ENCODE measurements around the gene GRPR. TPM values are rescaled to one million over a fixed set of nuclear protein-coding genes. Genes with fewer than 3 reads are reported as not detected.

GRPR gene
- total and polyA plus RNA-seq, 10 of the 15 experiments (the other 5 are each of a cell fraction or from before 2014, with no cell fraction given) = 0.10 to 3.7 (median 0.21) TPM; not detected in 1

DNA sequence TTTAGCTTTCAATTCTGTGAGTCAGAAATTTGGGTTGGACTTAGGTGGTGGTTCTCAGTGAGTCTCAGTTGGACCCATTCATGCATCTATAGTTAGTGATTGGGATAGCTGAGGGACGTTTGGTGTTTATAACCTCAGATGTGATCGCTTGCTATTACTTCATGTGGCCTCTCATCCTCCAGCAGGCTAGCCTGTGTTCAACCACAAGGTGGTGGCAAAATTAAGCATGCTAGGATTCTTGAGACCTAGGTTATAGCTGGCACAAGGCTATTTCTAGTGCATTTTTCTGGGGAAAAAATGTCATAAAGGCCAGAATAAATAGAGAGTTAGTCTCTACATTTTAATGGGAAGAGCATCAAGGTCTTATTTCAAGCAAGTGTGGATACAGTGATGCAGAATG is 10.9 kb upstream of the GRPR start:
- Histone ChIP-seq H4K20me1 (ENCODE audit: control insufficient read depth, insufficient read depth) (no peaks in the 10 kb centered on the region), H3K9me3 (replicated peaks; ENCODE audit: control insufficient read depth, insufficient read depth, low read length) (peaks cover under 1% of the 10 kb centered on the region), H3K4me3 (no peak overlapping the region), H3K36me3 (ENCODE audit: control insufficient read depth in 2 of 2, insufficient read depth in 2 of 2, low read length in 1 of 2) (no peaks in the 10 kb centered on the region), H3K79me2 (ENCODE audit: control insufficient read depth, insufficient read depth, low read length) (no peaks in the 10 kb centered on the region), H3K9ac (ENCODE audit: control insufficient read depth, insufficient read depth, low read length) (no peak overlapping the region), H3K4me1 (ENCODE audit: control insufficient read depth, insufficient read depth, low read length) (peaks cover 4% of the 10 kb centered on the region; the same call in 1 of the 2 replicates), H3K27ac (ENCODE audit: control insufficient read depth, insufficient read depth) (no peak overlapping the region), H3K4me2 (ENCODE audit: control insufficient read depth, insufficient read depth) (no peak overlapping the region), H2AFZ (ENCODE audit: control insufficient read depth, low read depth, low read length) (no peak overlapping the region), H3K27me3 (replicated peaks in 1 of 2; ENCODE audit: control insufficient read depth in 2 of 2, insufficient read depth in 2 of 2, low read length in 1 of 2) (no peaks in the 10 kb centered on the region)
- ChIA-PET POLR2A (no interaction called here), CTCF (interaction anchor here (0.6 to 2.3 kb wide), 5 partner anchors 10 to 160 kb away, joined by 3 to 12 read pairs (median 4); partner anchors contain the start of gene GRPR), SMC1A (ENCODE audit: uncharacterized antibody, unreplicated experiment) (interaction anchor here (0.7 to 2.4 kb wide), 6 partner anchors 9 to 96 kb away, joined by 3 to 14 read pairs (median 4); partner anchors contain the start of gene GRPR), RAD21 (ENCODE audit: unreplicated experiment) (interaction anchor here (0.6 to 0.9 kb wide), 2 partner anchors 9 kb away, joined by 3 to 5 read pairs; no protein-coding TSS in a partner anchor)
- no peak for FAIRE-seq
- 21% methylated on average over 2 of the region's 2 CpGs for WGBS (ENCODE audit: insufficient coverage, insufficient replicate concordance, low lambda C conversion rate, missing lambda C conversion rate)
- intact Hi-C loops (cut with micrococcal nuclease; ENCODE audit: unreplicated experiment) (no loop called here), in situ Hi-C loops (cut with MboI) (no loop called here)
- no TSS peak for BruUV-seq (replicated peaks)
- ATAC-seq = no peak; the same call in 2 of the 3 replicates
- no peak for DNase-seq (ENCODE audit: low read depth, low spot score)
- TF ChIP-seq, protein P1, sequence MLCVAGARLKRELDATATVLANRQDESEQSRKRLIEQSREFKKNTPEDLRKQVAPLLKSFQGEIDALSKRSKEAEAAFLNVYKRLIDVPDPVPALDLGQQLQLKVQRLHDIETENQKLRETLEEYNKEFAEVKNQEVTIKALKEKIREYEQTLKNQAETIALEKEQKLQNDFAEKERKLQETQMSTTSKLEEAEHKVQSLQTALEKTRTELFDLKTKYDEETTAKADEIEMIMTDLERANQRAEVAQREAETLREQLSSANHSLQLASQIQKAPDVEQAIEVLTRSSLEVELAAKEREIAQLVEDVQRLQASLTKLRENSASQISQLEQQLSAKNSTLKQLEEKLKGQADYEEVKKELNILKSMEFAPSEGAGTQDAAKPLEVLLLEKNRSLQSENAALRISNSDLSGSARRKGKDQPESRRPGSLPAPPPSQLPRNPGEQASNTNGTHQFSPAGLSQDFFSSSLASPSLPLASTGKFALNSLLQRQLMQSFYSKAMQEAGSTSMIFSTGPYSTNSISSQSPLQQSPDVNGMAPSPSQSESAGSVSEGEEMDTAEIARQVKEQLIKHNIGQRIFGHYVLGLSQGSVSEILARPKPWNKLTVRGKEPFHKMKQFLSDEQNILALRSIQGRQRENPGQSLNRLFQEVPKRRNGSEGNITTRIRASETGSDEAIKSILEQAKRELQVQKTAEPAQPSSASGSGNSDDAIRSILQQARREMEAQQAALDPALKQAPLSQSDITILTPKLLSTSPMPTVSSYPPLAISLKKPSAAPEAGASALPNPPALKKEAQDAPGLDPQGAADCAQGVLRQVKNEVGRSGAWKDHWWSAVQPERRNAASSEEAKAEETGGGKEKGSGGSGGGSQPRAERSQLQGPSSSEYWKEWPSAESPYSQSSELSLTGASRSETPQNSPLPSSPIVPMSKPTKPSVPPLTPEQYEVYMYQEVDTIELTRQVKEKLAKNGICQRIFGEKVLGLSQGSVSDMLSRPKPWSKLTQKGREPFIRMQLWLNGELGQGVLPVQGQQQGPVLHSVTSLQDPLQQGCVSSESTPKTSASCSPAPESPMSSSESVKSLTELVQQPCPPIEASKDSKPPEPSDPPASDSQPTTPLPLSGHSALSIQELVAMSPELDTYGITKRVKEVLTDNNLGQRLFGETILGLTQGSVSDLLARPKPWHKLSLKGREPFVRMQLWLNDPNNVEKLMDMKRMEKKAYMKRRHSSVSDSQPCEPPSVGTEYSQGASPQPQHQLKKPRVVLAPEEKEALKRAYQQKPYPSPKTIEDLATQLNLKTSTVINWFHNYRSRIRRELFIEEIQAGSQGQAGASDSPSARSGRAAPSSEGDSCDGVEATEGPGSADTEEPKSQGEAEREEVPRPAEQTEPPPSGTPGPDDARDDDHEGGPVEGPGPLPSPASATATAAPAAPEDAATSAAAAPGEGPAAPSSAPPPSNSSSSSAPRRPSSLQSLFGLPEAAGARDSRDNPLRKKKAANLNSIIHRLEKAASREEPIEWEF (IDR thresholded peaks at IDR 0.05; ENCODE audit: insufficient replicate concordance, low read depth, low read length) = no peak
- TF ChIP-seq PAX5 (IDR thresholded peaks at IDR 0.05; ENCODE audit: borderline replicate concordance, low read depth, low read length) (no peak), SUZ12 (IDR thresholded peaks at IDR 0.05; ENCODE audit: unreplicated experiment) (no peak), NRF1 (conservative IDR thresholded peaks at IDR 0.05; ENCODE audit: low read depth, low read length) (no peak), PBX3 (IDR thresholded peaks at IDR 0.05; ENCODE audit: insufficient replicate concordance, low read depth, low read length) (no peak), YBX1 (IDR thresholded peaks at IDR 0.05) (no peak), NFXL1 (IDR thresholded peaks at IDR 0.05; ENCODE audit: borderline replicate concordance) (no peak), SIN3A (IDR thresholded peaks at IDR 0.05; ENCODE audit: low read depth, low read length) (no peak), SUPT20H (IDR thresholded peaks at IDR 0.05; ENCODE audit: borderline replicate concordance, control insufficient read depth, low read depth, low read length) (no peak), IKZF2 (IDR thresholded peaks at IDR 0.05) (no peak), TCF12 (IDR thresholded peaks at IDR 0.05; ENCODE audit: low read depth, low read length) (no peak)
- TF ChIP-seq, protein P2, sequence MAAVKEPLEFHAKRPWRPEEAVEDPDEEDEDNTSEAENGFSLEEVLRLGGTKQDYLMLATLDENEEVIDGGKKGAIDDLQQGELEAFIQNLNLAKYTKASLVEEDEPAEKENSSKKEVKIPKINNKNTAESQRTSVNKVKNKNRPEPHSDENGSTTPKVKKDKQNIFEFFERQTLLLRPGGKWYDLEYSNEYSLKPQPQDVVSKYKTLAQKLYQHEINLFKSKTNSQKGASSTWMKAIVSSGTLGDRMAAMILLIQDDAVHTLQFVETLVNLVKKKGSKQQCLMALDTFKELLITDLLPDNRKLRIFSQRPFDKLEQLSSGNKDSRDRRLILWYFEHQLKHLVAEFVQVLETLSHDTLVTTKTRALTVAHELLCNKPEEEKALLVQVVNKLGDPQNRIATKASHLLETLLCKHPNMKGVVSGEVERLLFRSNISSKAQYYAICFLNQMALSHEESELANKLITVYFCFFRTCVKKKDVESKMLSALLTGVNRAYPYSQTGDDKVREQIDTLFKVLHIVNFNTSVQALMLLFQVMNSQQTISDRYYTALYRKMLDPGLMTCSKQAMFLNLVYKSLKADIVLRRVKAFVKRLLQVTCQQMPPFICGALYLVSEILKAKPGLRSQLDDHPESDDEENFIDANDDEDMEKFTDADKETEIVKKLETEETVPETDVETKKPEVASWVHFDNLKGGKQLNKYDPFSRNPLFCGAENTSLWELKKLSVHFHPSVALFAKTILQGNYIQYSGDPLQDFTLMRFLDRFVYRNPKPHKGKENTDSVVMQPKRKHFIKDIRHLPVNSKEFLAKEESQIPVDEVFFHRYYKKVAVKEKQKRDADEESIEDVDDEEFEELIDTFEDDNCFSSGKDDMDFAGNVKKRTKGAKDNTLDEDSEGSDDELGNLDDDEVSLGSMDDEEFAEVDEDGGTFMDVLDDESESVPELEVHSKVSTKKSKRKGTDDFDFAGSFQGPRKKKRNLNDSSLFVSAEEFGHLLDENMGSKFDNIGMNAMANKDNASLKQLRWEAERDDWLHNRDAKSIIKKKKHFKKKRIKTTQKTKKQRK (IDR thresholded peaks at IDR 0.05; ENCODE audit: low read depth, low read length) = no peak
